C4-2B (cell line): ENCODE results near the gene STAT6.

ENCODE experiments used
- H3K27ac ChIP-seq: fragments of 450-650 bp; 2 replicates; pipeline ENCODE4 v1.5.1; 2017
- CTCF ChIP-seq: fragments of 450-650 bp; conservative IDR thresholded peaks from 2 replicates; pipeline ENCODE4 v1.5.1; 2017; ENCODE audit warnings: mild to moderate bottlenecking
- ZFX ChIP-seq: fragments of 450-650 bp; IDR thresholded peaks from 2 replicates; pipeline ENCODE4 v1.6.1; 2017

The STAT6 gene

GRCh38 chr12:57094208-57095160 is 16.7 kb downstream of the STAT6 start:
- H3K27ac ChIP-seq, result no peak overlapping the region
- TF ChIP-seq CTCF (no peak), ZFX (no peak)

GRCh38 chr12:57093415-57094207 is 17.6 kb downstream of the STAT6 start:
- peak; percentile 75; the same call in 1 of the 2 replicates for TF ChIP-seq CTCF
- TF ChIP-seq ZFX, result no peak
- no peak overlapping the region for H3K27ac ChIP-seq

GRCh38 chr12:57092876-57093414 is 18.2 kb downstream of the STAT6 start:
- TF ChIP-seq CTCF, result no peak
- TF ChIP-seq ZFX, result no peak
- no peak overlapping the region for H3K27ac ChIP-seq

- H3K27ac ChIP-seq, result no peak overlapping the region
- no peak for TF ChIP-seq ZFX
- TF ChIP-seq CTCF, result no peak
These were observed 18.7 kb downstream of the STAT6 start for GRCh38 chr12:57092529-57092862.

GRCh38 chr12:57091638-57092528 is 19.3 kb downstream of the STAT6 start:
- no peak for TF ChIP-seq CTCF
- no peak for TF ChIP-seq ZFX

GRCh38 chr12:57090924-57091637 is 20.1 kb downstream of the STAT6 start:
- TF ChIP-seq ZFX (no peak), CTCF (no peak)
- H3K27ac ChIP-seq, result no peak overlapping the region

More at GRCh38 chr12:57091638-57092528, 19.3 kb downstream of the STAT6 start:
- H3K27ac ChIP-seq, result no peak overlapping the region
